HepG2 (cell line): ENCODE results near the gene SLC25A48. TPM values are rescaled to one million over a fixed set of nuclear protein-coding genes. Genes with fewer than 3 reads are reported as not detected.

ENCODE experiments used
- CHCHD3 ChIP-seq: sonication (generic); formaldehyde crosslinking; IDR thresholded peaks from 2 replicates; pipeline ENCODE4 v1.8.0; 2022; ENCODE audit warnings: mild to moderate bottlenecking, missing genetic modification reagents, moderate library complexity
- DR1 ChIP-seq: sonication (generic); formaldehyde crosslinking; IDR thresholded peaks from 2 replicates; pipeline ENCODE4 v1.8.0; 2021; ENCODE audit warnings: mild to moderate bottlenecking, missing genetic modification reagents, inconsistent platforms
- MTA3 ChIP-seq: sonication (generic); formaldehyde crosslinking; IDR thresholded peaks from 2 replicates; pipeline ENCODE4 v1.4.0; 2020; ENCODE audit warnings: missing genetic modification reagents
- POLR2G ChIP-seq: fragments of 200-400 bp; formaldehyde crosslinking; IDR thresholded peaks from 2 replicates; pipeline ENCODE4 v1.6.1; 2018; ENCODE audit warnings: mild to moderate bottlenecking, low read depth, low read length, moderate library complexity
- SCMH1 ChIP-seq: sonication (generic); formaldehyde crosslinking; IDR thresholded peaks from 2 replicates; pipeline ENCODE4 v1.9.0; 2021; ENCODE audit warnings: missing genetic modification reagents, mild to moderate bottlenecking, borderline replicate concordance
- SNAI1 ChIP-seq: sonication (generic); formaldehyde crosslinking; IDR thresholded peaks from 2 replicates; pipeline ENCODE4 v1.5.0; 2020; ENCODE audit warnings: mild to moderate bottlenecking, missing genetic modification reagents, borderline replicate concordance
- TCF7 ChIP-seq: sonication (generic); IDR thresholded peaks from 2 replicates; pipeline ENCODE4 v1.6.1; 2016; ENCODE audit warnings: antibody characterized with exemption, low read depth
- ZFP36 ChIP-seq: fragments of 150-350 bp; IDR thresholded peaks from 2 replicates; pipeline ENCODE4 v1.6.1; 2018; ENCODE audit warnings: borderline replicate concordance, low read length, low read depth; ENCODE audit not compliant: partially characterized antibody
- ZNF10 ChIP-seq: sonication (generic); formaldehyde crosslinking; IDR thresholded peaks from 2 replicates; pipeline ENCODE4 v1.4.0; 2020; ENCODE audit warnings: mild to moderate bottlenecking, low read depth, missing genetic modification reagents, borderline replicate concordance
- ZNF430 ChIP-seq: sonication (generic); formaldehyde crosslinking; IDR thresholded peaks from 2 replicates; pipeline ENCODE4 v1.9.0; 2021; ENCODE audit warnings: mild to moderate bottlenecking, missing genetic modification reagents
- ZNF629 ChIP-seq: sonication (generic); formaldehyde crosslinking; conservative IDR thresholded peaks from 2 replicates; pipeline ENCODE4 v1.5.0; 2020; ENCODE audit warnings: missing genetic modification reagents
- ZNF883 ChIP-seq: sonication (generic); formaldehyde crosslinking; IDR thresholded peaks from 2 replicates; pipeline ENCODE4 v1.5.1; 2020; ENCODE audit warnings: mild to moderate bottlenecking, missing genetic modification reagents; ENCODE audit errors: not compliant biosample characterization
- polyA plus RNA-seq, 8 experiments: library from polyadenylated mRNA; depleted of rRNA in 3 of 8; stranded (reverse) in 7 of 8; unstranded in 1 of 8; fragments of >200 nt; fragmentation: Illumina TruSeq in 4 of 8; extraction: Trizol in 4 of 8; gene quantifications; 2 replicates each; pipeline versions ENCODE4 v1.2.1 to v1.2.3, GENCODE V29; 2011 to 2016; ENCODE audit warnings: low read depth in 4 of 8, missing spikeins in 1 of 8, mixed read lengths in 1 of 8; ENCODE audit not compliant: insufficient read depth in 1 of 8
- total RNA-seq, 5 experiments: library from RNA; depleted of rRNA; stranded (reverse); fragments of >200 nt; fragmentation: Illumina TruSeq; extraction: Trizol; gene quantifications; 2 replicates each; pipeline ENCODE4 v1.2.3, GENCODE V29; 2016; ENCODE audit warnings: low read depth in 1 of 5
- TF ChIP-seq, protein P1 (sequence below): sonication (generic); formaldehyde crosslinking; IDR thresholded peaks from 2 replicates; pipeline ENCODE4 v1.4.0; 2020; ENCODE audit warnings: mild to moderate bottlenecking, missing genetic modification reagents
- TF ChIP-seq, protein P2 (sequence below): sonication (generic); IDR thresholded peaks from 2 replicates; pipeline ENCODE4 v1.6.1; 2016; ENCODE audit warnings: low read depth, borderline replicate concordance
- TF ChIP-seq, protein P3 (sequence below): sonication (generic); formaldehyde crosslinking; IDR thresholded peaks from 2 replicates; pipeline ENCODE4 v1.9.0; 2022; ENCODE audit warnings: missing genetic modification reagents, mild to moderate bottlenecking, borderline replicate concordance

SLC25A48 gene
- total and polyA plus RNA-seq, 2 of the 13 experiments (the other 11 are each of a cell fraction or from before 2014, with no cell fraction given), result 0.17 to 4.5 TPM

DNA sequence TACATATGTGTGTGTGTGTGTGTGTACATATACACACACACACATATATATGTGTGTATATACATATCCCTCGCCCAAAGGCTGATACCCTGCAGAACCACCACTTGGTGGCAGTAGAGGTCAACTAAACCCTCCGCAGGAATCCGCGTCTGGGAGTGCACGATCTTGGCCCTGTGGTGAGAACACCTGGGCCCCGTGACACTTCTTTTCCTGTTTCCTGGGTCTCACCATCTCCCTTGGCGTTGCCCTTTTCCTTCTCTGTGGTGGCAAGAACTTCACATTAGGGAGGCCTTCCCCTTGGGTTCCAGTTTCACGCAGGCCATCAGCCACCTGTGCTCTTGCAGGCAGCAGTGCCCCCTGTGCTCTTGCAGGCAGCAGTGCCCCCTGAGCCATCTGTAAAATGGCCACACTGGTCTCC lies 53.0 kb downstream of the SLC25A48 start (continued):
- TF ChIP-seq, protein P1, sequence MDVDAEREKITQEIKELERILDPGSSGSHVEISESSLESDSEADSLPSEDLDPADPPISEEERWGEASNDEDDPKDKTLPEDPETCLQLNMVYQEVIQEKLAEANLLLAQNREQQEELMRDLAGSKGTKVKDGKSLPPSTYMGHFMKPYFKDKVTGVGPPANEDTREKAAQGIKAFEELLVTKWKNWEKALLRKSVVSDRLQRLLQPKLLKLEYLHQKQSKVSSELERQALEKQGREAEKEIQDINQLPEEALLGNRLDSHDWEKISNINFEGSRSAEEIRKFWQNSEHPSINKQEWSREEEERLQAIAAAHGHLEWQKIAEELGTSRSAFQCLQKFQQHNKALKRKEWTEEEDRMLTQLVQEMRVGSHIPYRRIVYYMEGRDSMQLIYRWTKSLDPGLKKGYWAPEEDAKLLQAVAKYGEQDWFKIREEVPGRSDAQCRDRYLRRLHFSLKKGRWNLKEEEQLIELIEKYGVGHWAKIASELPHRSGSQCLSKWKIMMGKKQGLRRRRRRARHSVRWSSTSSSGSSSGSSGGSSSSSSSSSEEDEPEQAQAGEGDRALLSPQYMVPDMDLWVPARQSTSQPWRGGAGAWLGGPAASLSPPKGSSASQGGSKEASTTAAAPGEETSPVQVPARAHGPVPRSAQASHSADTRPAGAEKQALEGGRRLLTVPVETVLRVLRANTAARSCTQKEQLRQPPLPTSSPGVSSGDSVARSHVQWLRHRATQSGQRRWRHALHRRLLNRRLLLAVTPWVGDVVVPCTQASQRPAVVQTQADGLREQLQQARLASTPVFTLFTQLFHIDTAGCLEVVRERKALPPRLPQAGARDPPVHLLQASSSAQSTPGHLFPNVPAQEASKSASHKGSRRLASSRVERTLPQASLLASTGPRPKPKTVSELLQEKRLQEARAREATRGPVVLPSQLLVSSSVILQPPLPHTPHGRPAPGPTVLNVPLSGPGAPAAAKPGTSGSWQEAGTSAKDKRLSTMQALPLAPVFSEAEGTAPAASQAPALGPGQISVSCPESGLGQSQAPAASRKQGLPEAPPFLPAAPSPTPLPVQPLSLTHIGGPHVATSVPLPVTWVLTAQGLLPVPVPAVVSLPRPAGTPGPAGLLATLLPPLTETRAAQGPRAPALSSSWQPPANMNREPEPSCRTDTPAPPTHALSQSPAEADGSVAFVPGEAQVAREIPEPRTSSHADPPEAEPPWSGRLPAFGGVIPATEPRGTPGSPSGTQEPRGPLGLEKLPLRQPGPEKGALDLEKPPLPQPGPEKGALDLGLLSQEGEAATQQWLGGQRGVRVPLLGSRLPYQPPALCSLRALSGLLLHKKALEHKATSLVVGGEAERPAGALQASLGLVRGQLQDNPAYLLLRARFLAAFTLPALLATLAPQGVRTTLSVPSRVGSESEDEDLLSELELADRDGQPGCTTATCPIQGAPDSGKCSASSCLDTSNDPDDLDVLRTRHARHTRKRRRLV (CRISPR knock-in tag), result no peak
- TF ChIP-seq ZNF430, result no peak
- TF ChIP-seq, protein P2, sequence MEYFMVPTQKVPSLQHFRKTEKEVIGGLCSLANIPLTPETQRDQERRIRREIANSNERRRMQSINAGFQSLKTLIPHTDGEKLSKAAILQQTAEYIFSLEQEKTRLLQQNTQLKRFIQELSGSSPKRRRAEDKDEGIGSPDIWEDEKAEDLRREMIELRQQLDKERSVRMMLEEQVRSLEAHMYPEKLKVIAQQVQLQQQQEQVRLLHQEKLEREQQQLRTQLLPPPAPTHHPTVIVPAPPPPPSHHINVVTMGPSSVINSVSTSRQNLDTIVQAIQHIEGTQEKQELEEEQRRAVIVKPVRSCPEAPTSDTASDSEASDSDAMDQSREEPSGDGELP, result peak; percentile 17; the same call in 1 of the 2 replicates
- no peak for TF ChIP-seq SCMH1 (CRISPR knock-in tag)
- TF ChIP-seq MTA3, result no peak
- no peak for TF ChIP-seq ZNF883 (CRISPR knock-in tag)
- peak; percentile 94 for TF ChIP-seq ZNF629 (CRISPR knock-in tag)
- no peak for TF ChIP-seq TCF7
- TF ChIP-seq ZFP36, result peak; percentile 4
- TF ChIP-seq, protein P3, sequence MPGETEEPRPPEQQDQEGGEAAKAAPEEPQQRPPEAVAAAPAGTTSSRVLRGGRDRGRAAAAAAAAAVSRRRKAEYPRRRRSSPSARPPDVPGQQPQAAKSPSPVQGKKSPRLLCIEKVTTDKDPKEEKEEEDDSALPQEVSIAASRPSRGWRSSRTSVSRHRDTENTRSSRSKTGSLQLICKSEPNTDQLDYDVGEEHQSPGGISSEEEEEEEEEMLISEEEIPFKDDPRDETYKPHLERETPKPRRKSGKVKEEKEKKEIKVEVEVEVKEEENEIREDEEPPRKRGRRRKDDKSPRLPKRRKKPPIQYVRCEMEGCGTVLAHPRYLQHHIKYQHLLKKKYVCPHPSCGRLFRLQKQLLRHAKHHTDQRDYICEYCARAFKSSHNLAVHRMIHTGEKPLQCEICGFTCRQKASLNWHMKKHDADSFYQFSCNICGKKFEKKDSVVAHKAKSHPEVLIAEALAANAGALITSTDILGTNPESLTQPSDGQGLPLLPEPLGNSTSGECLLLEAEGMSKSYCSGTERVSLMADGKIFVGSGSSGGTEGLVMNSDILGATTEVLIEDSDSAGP, result peak; percentile 54; the same call in 1 of the 2 replicates
- TF ChIP-seq DR1 (CRISPR knock-in tag), result no peak
- no peak for TF ChIP-seq POLR2G
- no peak for TF ChIP-seq CHCHD3 (CRISPR knock-in tag)
- TF ChIP-seq ZNF10, result no peak
- no peak for TF ChIP-seq SNAI1
